IMR-90 (cell line): ENCODE data around the gene SLC16A14. TPM values are rescaled to one million over a fixed set of nuclear protein-coding genes. Genes with fewer than 3 reads are reported as not detected.

ENCODE experiments used
- ATAC-seq: fragments of 200-7000 bp; cut with Tn5 transposase; 2 replicates; pipeline ENCODE4 v1.9.1; 2020; ENCODE audit warnings: low read depth, mild to moderate bottlenecking, moderate library complexity
- BruUV-seq: library from RNA; stranded (reverse); fragments of 400-500 nt; replicated peaks from 2 replicates; lab custom pipeline; 2021; lab: Mats Ljungman, UMichigan
- CTCF ChIA-PET: fragments of 300-600 bp; formaldehyde crosslinking; extraction: SDS; loops from one replicate; lab custom pipeline; 2021; ENCODE audit warnings: antibody characterized with exemption; lab: Yijun Ruan, JAX
- POLR2A ChIA-PET: fragments of 300-600 bp; sonication (Branson Sonifier 250); formaldehyde crosslinking; loops from one replicate; lab custom pipeline; 2022; ENCODE audit warnings: antibody characterized with exemption; ENCODE audit not compliant: unreplicated experiment; lab: Charles Lee
- DNase-seq: peaks from one replicate; pipeline ENCODE4 v3.0.0; 2013
- H2AFZ ChIP-seq: replicated peaks from 2 replicates; pipeline ENCODE3; 2013; ENCODE audit warnings: low read length, mild to moderate bottlenecking; ENCODE audit not compliant: poor library complexity
- H2AK5ac ChIP-seq: 2 replicates; pipeline ENCODE4 v1.6.1; 2013; ENCODE audit warnings: low read depth, low read length, inconsistent platforms
- H2AK9ac ChIP-seq: replicated peaks from 2 replicates; pipeline ENCODE3; 2013; ENCODE audit warnings: mild to moderate bottlenecking, low read depth, low read length, moderate library complexity; ENCODE audit not compliant: poor library complexity
- H2BK120ac ChIP-seq: 2 replicates; pipeline ENCODE4 v1.6.1; 2013; ENCODE audit warnings: low read depth, low read length, inconsistent platforms
- H2BK15ac ChIP-seq: 3 replicates; pipeline ENCODE4 v1.6.1; 2013; ENCODE audit warnings: low read depth, low read length, inconsistent platforms
- H2BK20ac ChIP-seq: 2 replicates; pipeline ENCODE4 v1.6.1; 2013; ENCODE audit warnings: low read depth, mild to moderate bottlenecking, inconsistent platforms, low read length, moderate library complexity
- H2BK5ac ChIP-seq: 2 replicates; pipeline ENCODE4 v1.6.1; 2013; ENCODE audit warnings: mild to moderate bottlenecking, low read depth, low read length, inconsistent platforms; ENCODE audit not compliant: poor library complexity, severe bottlenecking
- H3K14ac ChIP-seq: replicated peaks from 2 replicates; pipeline ENCODE4 v1.6.1; 2013; ENCODE audit warnings: low read depth, low read length, inconsistent platforms
- H3K18ac ChIP-seq: 2 replicates; pipeline ENCODE4 v1.6.1; 2013; ENCODE audit warnings: low read depth, low read length, control low read depth
- H3K23ac ChIP-seq: 2 replicates; pipeline ENCODE4 v1.6.1; 2013; ENCODE audit warnings: low read depth, low read length, inconsistent platforms
- H3K27ac ChIP-seq: 2 replicates; pipeline ENCODE4 v1.5.1; 2013; ENCODE audit warnings: mild to moderate bottlenecking, control low read depth, low read length; ENCODE audit not compliant: insufficient read depth
- H3K27me3 ChIP-seq: 2 replicates; pipeline ENCODE4 v1.6.1; 2013; ENCODE audit warnings: low read length; ENCODE audit not compliant: control insufficient read depth, insufficient read depth
- H3K36me3 ChIP-seq: 2 replicates; pipeline ENCODE4 v1.6.1; 2013; ENCODE audit warnings: low read length, mixed read lengths; ENCODE audit not compliant: control insufficient read depth, insufficient read depth
- H3K4ac ChIP-seq: 2 replicates; pipeline ENCODE4 v1.6.1; 2013; ENCODE audit warnings: low read depth, low read length, inconsistent platforms
- H3K4me1 ChIP-seq: 2 replicates; pipeline ENCODE4 v1.6.1; 2013; ENCODE audit warnings: low read length, mixed read lengths; ENCODE audit not compliant: control insufficient read depth, insufficient read depth
- H3K4me2 ChIP-seq: 2 replicates; pipeline ENCODE4 v1.6.1; 2013; ENCODE audit warnings: low read depth, mild to moderate bottlenecking, control low read depth, low read length, moderate library complexity
- H3K4me3 ChIP-seq: 2 replicates; pipeline ENCODE4 v1.5.1; 2013; ENCODE audit warnings: low read depth, mild to moderate bottlenecking, control low read depth, low read length, moderate library complexity; ENCODE audit not compliant: insufficient read depth
- H3K56ac ChIP-seq: 2 replicates; pipeline ENCODE4 v1.6.1; 2013; ENCODE audit warnings: low read length, inconsistent platforms; ENCODE audit not compliant: insufficient read depth; ENCODE audit errors: extremely low read depth
- H3K79me1 ChIP-seq, 2 experiments: 2 replicates each; pipeline ENCODE4 v1.6.1; 2013; ENCODE audit warnings: low read length in 2 of 2, inconsistent platforms in 1 of 2, low read depth in 1 of 2
- H3K9ac ChIP-seq: 2 replicates; pipeline ENCODE4 v1.6.1; 2013; ENCODE audit warnings: low read depth, low read length, control low read depth
- H3K9me1 ChIP-seq: 2 replicates; pipeline ENCODE4 v1.6.1; 2013; ENCODE audit warnings: low read length, inconsistent platforms; ENCODE audit not compliant: insufficient read depth
- H3K9me3 ChIP-seq: 2 replicates; pipeline ENCODE4 v1.6.1; 2013; ENCODE audit warnings: low read length; ENCODE audit not compliant: control insufficient read depth, insufficient read depth
- H4K20me1 ChIP-seq: 2 replicates; pipeline ENCODE4 v1.6.1; 2013; ENCODE audit warnings: low read length, inconsistent platforms; ENCODE audit not compliant: insufficient read depth
- H4K5ac ChIP-seq: 2 replicates; pipeline ENCODE4 v1.6.1; 2013; ENCODE audit warnings: mild to moderate bottlenecking, low read depth, low read length, control low read depth
- H4K8ac ChIP-seq, 2 experiments: 2 replicates each; pipeline ENCODE4 v1.6.1; 2013; ENCODE audit warnings: low read depth in 2 of 2, low read length in 2 of 2, control low read depth in 1 of 2, inconsistent platforms in 1 of 2
- H4K91ac ChIP-seq: 2 replicates; pipeline ENCODE4 v1.6.1; 2013; ENCODE audit warnings: low read depth, low read length, inconsistent platforms; ENCODE audit not compliant: insufficient read depth
- POLR2A ChIP-seq: IDR thresholded peaks from 2 replicates; pipeline ENCODE4 v1.6.1; 2012; ENCODE audit warnings: mild to moderate bottlenecking, low read depth, low read length
- WGBS, 2 experiments: methylation state at CpG; one replicate each; pipeline versions ENCODE4 v1.1.5 to v1.1.7; 2013; ENCODE audit warnings: missing lambda C conversion rate in 2 of 2; ENCODE audit not compliant: insufficient read length in 1 of 2; ENCODE audit errors: extremely low coverage in 2 of 2; 5-methylcytosine and 5-hydroxymethylcytosine counted together
- dilution Hi-C: fragments of 300-500 bp; cut with HindIII; formaldehyde crosslinking; loops from one replicate; pipeline ENCODE4 v1.14.3; 2018; ENCODE audit warnings: low sequenced_read_pairs; ENCODE audit not compliant: unreplicated experiment
- in situ Hi-C: fragments of 300-500 bp; cut with MboI; formaldehyde crosslinking; loops from 3 replicates; pipeline ENCODE4 v1.14.3; 2019; ENCODE audit warnings: low sequenced_read_pairs, inconsistent platforms, mixed read lengths
- intact Hi-C: fragments of 100-400 bp; cut with micrococcal nuclease; formaldehyde crosslinking; loops from 2 replicates; pipeline ENCODE4 v1.10.0; 2022
- polyA plus RNA-seq, 3 experiments: library from polyadenylated mRNA; depleted of rRNA; stranded (reverse); fragments of >200 nt; gene quantifications; 2 replicates each; pipeline ENCODE4 v1.2.3, GENCODE V29; 2012; ENCODE audit warnings: low replicate concordance in 1 of 3
- total RNA-seq: library from RNA; depleted of rRNA; stranded (reverse); fragments of >200 nt; gene quantifications from 2 replicates; pipeline ENCODE4 v1.2.3, GENCODE V29; 2012

SLC16A14 gene
- total and polyA plus RNA-seq, 2 of the 4 experiments (the other 2 are of a cell fraction): 0.79 to 0.90 TPM

DNA sequence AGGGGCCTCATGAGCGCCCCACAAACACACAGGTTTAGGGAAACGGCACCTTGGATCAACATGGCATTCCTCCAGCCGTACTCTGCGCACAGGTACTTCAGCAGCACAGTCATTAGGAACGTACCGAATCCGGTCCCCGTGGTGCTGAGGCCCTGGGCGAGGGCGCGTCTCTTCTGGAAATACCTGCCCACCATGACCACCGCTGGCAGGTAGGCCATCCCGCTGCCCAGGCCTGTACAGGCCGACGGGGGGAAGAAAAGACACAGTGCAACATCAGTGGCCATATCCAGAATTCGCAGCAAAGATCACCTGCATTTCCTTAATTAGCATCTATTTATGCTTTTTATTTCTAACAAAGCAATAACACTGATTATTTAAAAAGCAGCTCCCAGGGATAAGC, 22.2 kb downstream of the SLC16A14 start:
- no TSS peak for BruUV-seq
- H3K4me2 ChIP-seq: no peak overlapping the region
- H3K27ac ChIP-seq: no peak overlapping the region
- H4K20me1 ChIP-seq: no peaks in the 10 kb centered on the region
- no peaks in the 10 kb centered on the region for H3K9me3 ChIP-seq
- ATAC-seq (no peak), DNase-seq (no peak)
- H2BK20ac ChIP-seq: no peak overlapping the region
- H3K36me3 ChIP-seq: no peaks in the 10 kb centered on the region
- no peak overlapping the region for H3K4ac ChIP-seq
- no peak for TF ChIP-seq POLR2A
- no peak overlapping the region for H2AK5ac ChIP-seq
- no peak overlapping the region for H2AFZ ChIP-seq
- H3K56ac ChIP-seq: no peak overlapping the region
- H3K79me1 ChIP-seq: no peaks in the 10 kb centered on the region
- intact Hi-C loops: no loop called here
- no peak overlapping the region for H2BK5ac ChIP-seq
- H4K8ac ChIP-seq: no peak overlapping the region
- H3K4me3 ChIP-seq: no peak overlapping the region
- H4K91ac ChIP-seq: no peak overlapping the region
- no peaks in the 10 kb centered on the region for H3K9me1 ChIP-seq
- no peak overlapping the region for H2BK15ac ChIP-seq
- POLR2A ChIA-PET: no interaction called here
- dilution Hi-C loops: no loop called here
- in situ Hi-C loops: no loop called here
- H2BK120ac ChIP-seq: no peak overlapping the region
- no peak overlapping the region for H3K18ac ChIP-seq
- H3K4me1 ChIP-seq: no peaks in the 10 kb centered on the region
- no peak overlapping the region for H3K14ac ChIP-seq
- H3K27me3 ChIP-seq: no peaks in the 10 kb centered on the region
- no peak overlapping the region for H4K5ac ChIP-seq
- H3K23ac ChIP-seq: no peak overlapping the region
- H3K9ac ChIP-seq: no peak overlapping the region
- WGBS, 2 experiments: 98% methylated on average over 9 of the region's 16 CpGs; no CpG with 5 or more reads in 1 of the 2 experiments
- CTCF ChIA-PET: no interaction called here
- no peak overlapping the region for H2AK9ac ChIP-seq
